Tibial nerve (tissue), 4 donors: ENCODE results near the gene ATP2C2. TPM values are rescaled to one million over a fixed set of nuclear protein-coding genes. Genes with fewer than 3 reads are reported as not detected.

Source experiments
- DNase-seq, 2 donors: peaks; one replicate each; pipeline ENCODE4 v3.0.0-alpha.2; 2019; ENCODE audit warnings: low spot score in 2 of 2
- H3K27ac ChIP-seq, 4 donors: fragments of 200-600 bp; sonication (generic) in 3 of 4; one replicate each; pipeline ENCODE4 v1.5.1; 2017 to 2019; ENCODE audit warnings: mild to moderate bottlenecking in 1 of 4
- H3K27me3 ChIP-seq, 2 donors: fragments of 200-600 bp; sonication (generic) in 1 of 2; one replicate each; pipeline versions ENCODE4 v1.5.1 to v1.6.0; 2017 to 2019
- H3K36me3 ChIP-seq, 3 donors: fragments of 200-600 bp; sonication (generic); one replicate each; pipeline ENCODE4 v1.5.1; 2018 to 2019
- H3K4me1 ChIP-seq, 4 donors: fragments of 200-600 bp; sonication (generic) in 3 of 4; one replicate each; pipeline ENCODE4 v1.5.1; 2017 to 2019
- H3K4me3 ChIP-seq, 4 donors: fragments of 200-600 bp; sonication (generic) in 3 of 4; one replicate each; pipeline ENCODE4 v1.5.1; 2017 to 2019; ENCODE audit warnings: mild to moderate bottlenecking in 1 of 4, moderate library complexity in 1 of 4
- H3K9me3 ChIP-seq, 4 donors: fragments of 200-600 bp; sonication (generic) in 3 of 4; one replicate each; pipeline ENCODE4 v1.5.1; 2017 to 2019
- CTCF ChIP-seq, 5 experiments: fragments of 200-600 bp in 3 of 5; fragments of 450-650 bp in 2 of 5; sonication (generic) in 3 of 5; IDR thresholded peaks; one replicate each; pipeline ENCODE4 v1.5.1; 2016 to 2019; ENCODE audit warnings: antibody characterized with exemption in 5 of 5, mild to moderate bottlenecking in 3 of 5, moderate library complexity in 2 of 5
- EP300 ChIP-seq, 2 donors: sonication (generic); formaldehyde crosslinking; IDR thresholded peaks; one replicate each; pipeline ENCODE4 v1.6.1; 2017; ENCODE audit warnings: antibody characterized with exemption in 2 of 2, mild to moderate bottlenecking in 1 of 2
- POLR2A ChIP-seq, 2 donors: fragments of 450-650 bp; IDR thresholded peaks; one replicate each; pipeline ENCODE4 v1.6.1; 2017; ENCODE audit warnings: antibody characterized with exemption in 2 of 2, mild to moderate bottlenecking in 2 of 2, moderate library complexity in 2 of 2
- WGBS, 2 donors: methylation state at CpG; one replicate each; pipeline ENCODE4 v1.1.5; 2018; 5-methylcytosine and 5-hydroxymethylcytosine counted together
- total RNA-seq, 4 donors: library from RNA; depleted of rRNA; stranded (reverse); fragments of >200 nt; gene quantifications; one replicate each; pipeline ENCODE4 v1.1.0, GENCODE V29; 2016

The ATP2C2 gene
- total RNA-seq, 4 donors from 2014 or later = not detected

DNA sequence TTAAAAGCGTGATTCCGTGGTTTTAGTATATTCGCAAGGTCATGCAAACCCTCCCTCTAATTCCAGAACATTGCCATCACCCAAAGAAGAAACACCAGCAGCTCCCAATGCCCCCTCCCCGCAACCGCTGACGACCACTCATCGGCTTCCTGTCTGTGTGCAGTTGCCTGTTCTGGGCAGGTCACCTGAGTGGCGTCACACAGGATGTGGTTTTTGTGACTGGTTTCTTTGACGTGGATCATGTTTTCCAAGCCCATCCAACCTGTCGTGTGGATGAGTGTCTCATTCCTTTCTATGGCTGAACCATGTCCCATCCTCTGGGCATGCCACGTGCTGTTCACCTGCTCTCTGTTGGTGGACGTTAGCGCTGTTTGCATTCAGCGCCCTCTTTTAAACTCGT is 8.2 kb upstream of the ATP2C2 start:
- 81 to 91% methylated on average over 15 of the region's 15 CpGs for WGBS, 2 donors
- Histone ChIP-seq H3K9me3 (no peaks in the 10 kb centered on the region), H3K4me1 (peaks cover 0 to 19% (median 2%) of the 10 kb centered on the region in 4 donors), H3K36me3 (no peaks in the 10 kb centered on the region), H3K27me3 (no peaks in the 10 kb centered on the region), H3K4me3 (no peak overlapping the region), H3K27ac (no peak overlapping the region)
- no peak for DNase-seq
- TF ChIP-seq CTCF (IDR thresholded peaks at IDR 0.05) (no peak), POLR2A (IDR thresholded peaks at IDR 0.05) (no peak), EP300 (IDR thresholded peaks at IDR 0.05) (no peak)

DNA sequence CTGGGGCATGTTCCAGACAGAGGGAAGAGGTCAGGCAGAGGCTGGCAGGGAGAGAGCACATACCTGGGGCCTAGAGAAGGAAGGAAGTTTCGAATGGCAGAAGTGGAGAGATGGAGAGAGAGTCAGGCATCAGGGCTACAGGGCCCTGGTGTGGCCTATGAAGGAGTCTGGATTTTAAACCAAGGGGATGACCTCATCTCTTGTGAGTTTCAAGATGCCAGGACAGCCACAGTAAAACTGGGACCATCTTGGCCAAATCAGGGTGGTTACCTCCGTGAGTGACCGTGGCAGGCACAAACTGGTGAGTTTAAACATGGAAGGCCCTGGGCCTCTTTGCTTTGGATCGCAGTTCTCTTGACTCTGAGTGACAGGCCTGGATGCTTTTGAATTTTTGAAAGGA is 7.6 kb upstream of the ATP2C2 start:
- no peak for DNase-seq
- WGBS, 2 donors = 84 to 89% methylated on average over 4 of the region's 4 CpGs
- H3K27ac ChIP-seq = no peak overlapping the region
- H3K36me3 ChIP-seq = no peaks in the 10 kb centered on the region
- TF ChIP-seq POLR2A (IDR thresholded peaks at IDR 0.05) (no peak), CTCF (IDR thresholded peaks at IDR 0.05) (no peak), EP300 (IDR thresholded peaks at IDR 0.05) (no peak)
- H3K27me3 ChIP-seq = no peaks in the 10 kb centered on the region
- H3K4me1 ChIP-seq = peaks cover 0 to 19% (median 2%) of the 10 kb centered on the region in 4 donors
- no peaks in the 10 kb centered on the region for H3K9me3 ChIP-seq
- no peak overlapping the region for H3K4me3 ChIP-seq

DNA sequence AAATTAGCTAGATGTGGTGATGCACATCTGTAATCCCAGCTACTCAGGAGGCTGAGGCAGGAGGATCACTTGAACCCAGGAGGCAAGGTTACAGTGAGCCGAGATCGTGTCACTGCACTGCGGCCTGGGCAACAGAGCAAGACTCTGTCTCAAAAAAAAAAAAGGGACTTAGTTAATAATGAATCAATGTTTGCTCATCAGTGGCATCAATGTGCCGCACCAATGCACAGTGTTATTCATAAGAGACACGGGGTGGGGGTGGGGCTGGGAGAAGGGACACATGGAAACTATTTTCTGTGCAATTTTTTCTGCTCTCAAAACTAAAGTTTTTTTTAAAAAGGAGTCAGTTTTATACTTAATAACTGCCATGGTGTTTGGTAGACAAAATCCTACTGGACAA is 6.8 kb upstream of the ATP2C2 start:
- no peak overlapping the region for H3K4me3 ChIP-seq
- H3K9me3 ChIP-seq = no peaks in the 10 kb centered on the region
- peaks cover 0 to 13% (median 0%) of the 10 kb centered on the region in 4 donors for H3K4me1 ChIP-seq
- no peaks in the 10 kb centered on the region for H3K36me3 ChIP-seq
- peaks cover 0 to 5% of the 10 kb centered on the region in 2 donors for H3K27me3 ChIP-seq
- WGBS, 2 donors = 82 to 84% methylated on average over 5 of the region's 5 CpGs
- DNase-seq = no peak
- TF ChIP-seq POLR2A (IDR thresholded peaks at IDR 0.05) (no peak), CTCF (IDR thresholded peaks at IDR 0.05) (no peak), EP300 (IDR thresholded peaks at IDR 0.05) (no peak)
- H3K27ac ChIP-seq = no peak overlapping the region

DNA sequence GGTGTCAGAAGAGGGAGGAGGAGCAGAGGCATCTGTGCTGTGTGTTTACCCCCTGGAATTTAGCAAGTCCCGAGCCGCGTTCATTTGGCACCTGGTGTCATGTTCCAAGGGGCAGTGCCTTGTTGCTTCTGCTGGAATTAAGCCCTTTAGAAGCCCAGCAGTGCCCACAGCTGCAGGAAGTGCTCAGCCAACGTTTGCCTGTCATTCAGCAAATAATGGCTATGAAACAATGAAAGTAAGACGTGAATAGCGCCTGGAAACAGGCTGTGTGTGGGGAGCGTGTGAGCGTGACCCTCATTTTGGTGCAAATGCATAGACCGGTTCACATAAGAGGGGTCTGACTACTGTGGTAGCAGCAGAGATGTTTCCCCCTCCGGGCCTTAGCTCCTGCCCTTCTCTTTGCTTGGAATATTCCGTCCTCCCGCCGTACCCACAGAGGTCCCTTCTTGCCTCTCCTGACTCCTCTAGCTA is 5.8 kb upstream of the ATP2C2 start:
- DNase-seq = no peak
- no peak overlapping the region for H3K4me3 ChIP-seq
- TF ChIP-seq EP300 (IDR thresholded peaks at IDR 0.05) (no peak), POLR2A (IDR thresholded peaks at IDR 0.05) (no peak), CTCF (IDR thresholded peaks at IDR 0.05) (no peak)
- peaks cover 0 to 3% (median 0%) of the 10 kb centered on the region in 4 donors for H3K4me1 ChIP-seq
- H3K27me3 ChIP-seq = peaks cover 0 to 15% of the 10 kb centered on the region in 2 donors
- WGBS, 2 donors = 62% methylated on average over 13 of the region's 13 CpGs
- H3K27ac ChIP-seq = no peak overlapping the region
- no peaks in the 10 kb centered on the region for H3K9me3 ChIP-seq
- no peaks in the 10 kb centered on the region for H3K36me3 ChIP-seq

DNA sequence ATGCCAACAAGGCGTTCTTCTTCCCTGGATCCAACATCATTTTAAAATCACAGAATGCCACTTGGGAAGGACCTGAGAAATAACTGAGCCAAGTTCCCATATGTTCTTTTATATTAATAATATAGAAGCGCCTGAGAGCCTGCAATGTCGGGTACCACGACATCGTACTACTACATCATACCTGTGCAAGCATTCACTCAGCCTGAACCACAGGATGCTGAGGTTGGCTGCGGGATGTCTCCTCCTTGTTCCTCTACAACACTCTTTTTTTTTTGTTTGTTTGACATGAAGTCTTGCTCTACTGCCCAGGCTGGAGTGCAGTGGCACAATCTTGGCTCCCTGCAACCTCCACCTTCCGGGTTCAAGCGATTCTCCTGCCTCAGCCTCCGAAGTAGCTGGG is 2.1 kb upstream of the ATP2C2 start:
- H3K4me3 ChIP-seq = no peak overlapping the region
- peaks cover 0 to 49% of the 10 kb centered on the region in 2 donors for H3K27me3 ChIP-seq
- H3K9me3 ChIP-seq = no peaks in the 10 kb centered on the region
- TF ChIP-seq EP300 (IDR thresholded peaks at IDR 0.05) (no peak), POLR2A (IDR thresholded peaks at IDR 0.05) (no peak)
- no peak for DNase-seq
- peaks cover 0 to 12% (median 3%) of the 10 kb centered on the region in 4 donors for H3K4me1 ChIP-seq
- H3K27ac ChIP-seq = no peak overlapping the region
- no peaks in the 10 kb centered on the region for H3K36me3 ChIP-seq
- WGBS, 2 donors = 86 to 87% methylated on average over 9 of the region's 9 CpGs

- TF ChIP-seq EP300 (IDR thresholded peaks at IDR 0.05) (no peak), CTCF (IDR thresholded peaks at IDR 0.05) (no peak), POLR2A (IDR thresholded peaks at IDR 0.05) (no peak)
- no peaks in the 10 kb centered on the region for H3K36me3 ChIP-seq
- WGBS, 2 donors = 68 to 76% methylated on average over 9 of the region's 9 CpGs
- no peak overlapping the region for H3K27ac ChIP-seq
- peaks cover 0 to 55% of the 10 kb centered on the region in 2 donors for H3K27me3 ChIP-seq
- no peak for DNase-seq
- peaks cover 0 to 12% (median 3%) of the 10 kb centered on the region in 4 donors for H3K4me1 ChIP-seq
- no peak overlapping the region for H3K4me3 ChIP-seq
- no peaks in the 10 kb centered on the region for H3K9me3 ChIP-seq
Measured at GRCh38 chr16:84367297-84367680, 1.0 kb upstream of the ATP2C2 start.
